ENCODE data around the gene SERF2. TPM values are rescaled to one million over a fixed set of nuclear protein-coding genes. Genes with fewer than 3 reads are reported as not detected.
A peak's percentile ranks its signal among the peaks of the same experiment; 100 is the strongest.

SERF2 gene
- total RNA-seq, 6 experiments from 2014 or later, result 454 to 694 (median 611) TPM

DNA sequence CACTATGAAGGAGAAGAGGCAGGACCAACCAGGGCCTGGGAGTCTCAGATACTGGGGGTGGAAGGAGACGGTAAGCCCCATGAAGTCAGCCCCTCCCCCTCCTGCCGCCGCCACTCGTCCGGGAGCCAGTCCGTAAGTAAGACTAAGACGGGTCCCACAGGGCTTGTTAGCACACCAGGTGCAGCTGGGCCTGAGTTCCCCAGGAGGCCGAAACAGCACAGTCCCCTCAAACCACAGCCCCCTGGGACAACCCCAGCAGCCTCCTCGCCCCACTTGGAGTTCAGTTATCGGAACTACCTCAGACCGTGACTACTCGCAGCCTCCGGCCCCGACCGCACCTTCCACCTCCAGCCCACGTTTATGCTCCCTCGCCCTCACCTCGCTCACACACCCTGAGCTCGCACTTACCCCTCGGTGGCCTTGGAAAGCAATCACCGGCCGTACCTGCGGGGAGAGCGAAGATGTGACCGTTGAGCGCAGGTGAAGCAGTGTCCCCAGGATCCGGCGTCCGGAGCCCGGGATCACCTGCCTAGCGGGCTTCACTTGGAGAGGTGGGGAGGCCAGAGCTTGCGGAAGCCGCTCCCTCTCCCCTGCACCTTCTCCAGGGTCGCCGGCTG is 15.9 kb upstream of the SERF2 start:
- H3K4me3 ChIP-seq, result peak overlapping the region; percentile 54 to 69 (median 63)
- intact Hi-C loops (cut with DNase I), result no loop called here
- ATAC-seq, result peak; percentile 2 to 19 (median 8)
- peak overlapping the region; percentile 74 to 81 (median 80) for H3K27ac ChIP-seq
- H3K27me3 ChIP-seq, result no peaks in the 10 kb centered on the region
- TF ChIP-seq, protein P1, sequence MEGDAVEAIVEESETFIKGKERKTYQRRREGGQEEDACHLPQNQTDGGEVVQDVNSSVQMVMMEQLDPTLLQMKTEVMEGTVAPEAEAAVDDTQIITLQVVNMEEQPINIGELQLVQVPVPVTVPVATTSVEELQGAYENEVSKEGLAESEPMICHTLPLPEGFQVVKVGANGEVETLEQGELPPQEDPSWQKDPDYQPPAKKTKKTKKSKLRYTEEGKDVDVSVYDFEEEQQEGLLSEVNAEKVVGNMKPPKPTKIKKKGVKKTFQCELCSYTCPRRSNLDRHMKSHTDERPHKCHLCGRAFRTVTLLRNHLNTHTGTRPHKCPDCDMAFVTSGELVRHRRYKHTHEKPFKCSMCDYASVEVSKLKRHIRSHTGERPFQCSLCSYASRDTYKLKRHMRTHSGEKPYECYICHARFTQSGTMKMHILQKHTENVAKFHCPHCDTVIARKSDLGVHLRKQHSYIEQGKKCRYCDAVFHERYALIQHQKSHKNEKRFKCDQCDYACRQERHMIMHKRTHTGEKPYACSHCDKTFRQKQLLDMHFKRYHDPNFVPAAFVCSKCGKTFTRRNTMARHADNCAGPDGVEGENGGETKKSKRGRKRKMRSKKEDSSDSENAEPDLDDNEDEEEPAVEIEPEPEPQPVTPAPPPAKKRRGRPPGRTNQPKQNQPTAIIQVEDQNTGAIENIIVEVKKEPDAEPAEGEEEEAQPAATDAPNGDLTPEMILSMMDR (IDR thresholded peaks at IDR 0.05), result no peak
- TF ChIP-seq POLR2A (IDR thresholded peaks at IDR 0.05), result no peak
- DNase-seq, result peak in 2 of 3 donors; percentile 58
- WGBS (ENCODE audit: insufficient coverage, low coverage, low lambda C conversion rate, missing lambda C conversion rate), result 11% methylated on average over 22 of the region's 35 CpGs
- no peaks in the 10 kb centered on the region for H3K9me3 ChIP-seq
- H3K4me1 ChIP-seq, result peaks cover 0 to 7% (median 2%) of the 10 kb centered on the region in 4 donors
- peaks cover 8 to 26% (median 20%) of the 10 kb centered on the region in 4 donors for H3K36me3 ChIP-seq

DNA sequence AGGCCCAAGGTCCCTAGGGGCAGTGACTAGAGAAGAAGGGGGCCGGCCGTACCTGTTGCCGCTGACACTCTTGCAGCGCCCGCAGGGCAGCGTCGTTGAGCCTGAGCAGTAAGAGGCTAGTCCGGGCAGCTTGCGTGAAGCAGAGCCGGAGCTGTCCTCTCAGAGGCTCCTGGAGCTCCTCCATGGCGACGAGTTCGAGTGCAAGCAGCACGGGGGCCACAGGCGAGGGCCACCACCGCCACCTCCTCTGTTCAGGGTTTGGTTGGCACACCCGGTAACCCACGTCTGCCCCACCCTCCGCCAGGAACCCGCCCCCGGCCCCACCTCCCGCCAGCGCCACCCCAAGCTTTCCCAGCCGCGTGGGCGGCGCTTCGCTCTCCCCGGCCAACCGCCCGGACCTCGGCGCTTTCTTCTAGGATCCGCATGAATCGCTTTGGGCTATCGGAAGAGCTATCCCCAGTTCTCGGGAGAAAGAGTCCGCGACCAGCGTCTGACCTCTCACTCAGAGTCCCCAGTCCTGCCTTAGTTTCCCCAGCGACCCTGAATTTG is 15.3 kb upstream of the SERF2 start, which contains the start of gene ELL3:
Gene ELL3 (minus strand): TSS at position 249 of the 549 bp plus-strand sequence. CDS start 65 bp downstream, at position 184.
- no peaks in the 10 kb centered on the region for H3K9me3 ChIP-seq
- H3K27ac ChIP-seq, result peak within 1 kb of the TSS; percentile 74 to 81 (median 80)
- TF ChIP-seq POLR2A (IDR thresholded peaks at IDR 0.05), result peak; percentile 32
- TF ChIP-seq, protein P1 (IDR thresholded peaks at IDR 0.05), result no peak
- H3K4me3 ChIP-seq, result peak within 1 kb of the TSS; percentile 54 to 69 (median 63)
- peaks cover 5 to 21% (median 15%) of the 10 kb centered on the region in 4 donors for H3K36me3 ChIP-seq
- H3K27me3 ChIP-seq, result no peaks in the 10 kb centered on the region
- 0% methylated on average over 1 of the region's 41 CpGs for WGBS (ENCODE audit: insufficient coverage, low coverage, low lambda C conversion rate, missing lambda C conversion rate)
- ATAC-seq (peak; percentile 82 to 91 (median 84)), DNase-seq (peak; percentile 89 to 90 (median 89))
- intact Hi-C loops (cut with DNase I), result no loop called here
- peaks cover 0 to 7% (median 2%) of the 10 kb centered on the region in 4 donors for H3K4me1 ChIP-seq

DNA sequence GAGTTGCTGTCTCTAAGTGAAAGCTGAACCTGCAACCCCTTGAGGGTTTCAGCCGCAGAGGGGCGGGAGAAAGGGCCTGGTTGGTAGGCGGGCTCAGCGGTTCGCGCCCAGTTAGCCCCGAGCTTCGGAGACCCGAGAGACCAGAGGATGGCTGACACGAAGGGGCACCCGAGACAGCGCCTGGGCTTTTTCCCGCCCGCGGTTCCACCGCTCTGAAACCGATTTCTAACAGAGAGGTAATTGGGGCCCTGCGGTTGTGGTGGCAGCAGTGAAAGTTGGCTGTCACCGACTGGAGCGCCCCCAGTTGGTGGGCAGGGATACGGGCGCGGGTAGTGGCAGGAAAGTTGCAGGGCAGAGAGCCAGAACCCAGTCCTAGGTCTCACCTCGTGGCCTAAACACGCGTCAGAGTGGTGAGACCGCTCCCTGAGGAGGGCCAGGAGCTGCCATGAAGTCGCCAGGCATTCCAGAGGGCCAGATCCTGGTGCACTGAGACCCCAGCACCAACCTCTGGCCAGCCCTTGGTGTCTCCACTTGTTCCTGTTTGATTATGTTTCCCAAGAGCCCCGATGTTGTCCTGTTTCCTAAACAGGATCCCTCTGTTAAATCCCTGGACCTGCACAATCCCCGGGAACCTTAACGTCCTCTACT is 14.7 kb upstream of the SERF2 start:
- ATAC-seq, result peak; percentile 72 to 83 (median 80)
- peaks cover 0 to 7% (median 2%) of the 10 kb centered on the region in 4 donors for H3K4me1 ChIP-seq
- no peaks in the 10 kb centered on the region for H3K9me3 ChIP-seq
- TF ChIP-seq, protein P1 (IDR thresholded peaks at IDR 0.05), result peak; percentile 63 to 81 (median 80)
- TF ChIP-seq POLR2A (IDR thresholded peaks at IDR 0.05), result no peak
- peak; percentile 87 to 90 (median 88) for DNase-seq
- no peaks in the 10 kb centered on the region for H3K27me3 ChIP-seq
- H3K27ac ChIP-seq, result peak overlapping the region; percentile 74 to 81 (median 80)
- intact Hi-C loops (cut with DNase I), result no loop called here
- 0% methylated on average over 7 of the region's 31 CpGs for WGBS (ENCODE audit: insufficient coverage, low coverage, low lambda C conversion rate, missing lambda C conversion rate)
- H3K36me3 ChIP-seq, result peaks cover 4 to 15% (median 9%) of the 10 kb centered on the region in 4 donors
- peak overlapping the region; percentile 54 to 69 (median 63) for H3K4me3 ChIP-seq

DNA sequence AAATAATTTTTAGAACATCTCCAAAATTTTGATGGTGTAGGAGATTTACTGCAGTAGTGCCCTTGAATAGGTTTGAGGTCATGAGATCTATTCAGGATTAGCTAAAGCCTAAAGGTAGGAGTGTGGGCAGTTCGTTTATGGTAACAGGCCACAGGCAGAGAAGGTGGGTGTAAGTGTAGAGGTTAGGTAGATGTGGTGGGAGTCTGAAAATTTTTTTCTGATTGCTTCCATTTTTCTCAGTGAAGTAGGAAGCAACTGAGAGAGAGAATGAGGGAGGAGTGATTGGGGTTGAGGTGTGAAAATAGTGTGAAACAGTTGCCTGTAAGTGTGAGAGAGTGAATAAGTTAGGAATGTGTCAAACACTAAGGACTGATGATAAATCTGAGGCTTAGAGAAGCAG is 13.1 kb upstream of the SERF2 start:
- DNase-seq (no peak), ATAC-seq (no peak)
- intact Hi-C loops (cut with DNase I), result no loop called here
- TF ChIP-seq, protein P1 (IDR thresholded peaks at IDR 0.05), result no peak
- TF ChIP-seq POLR2A (IDR thresholded peaks at IDR 0.05), result no peak
- H3K36me3 ChIP-seq, result no peaks in the 10 kb centered on the region
- H3K27me3 ChIP-seq, result no peaks in the 10 kb centered on the region
- no peaks in the 10 kb centered on the region for H3K9me3 ChIP-seq
- 82% methylated on average over 1 of the region's 1 CpG for WGBS (ENCODE audit: insufficient coverage, low coverage, low lambda C conversion rate, missing lambda C conversion rate)
- no peak overlapping the region for H3K4me3 ChIP-seq
- H3K4me1 ChIP-seq, result peaks cover 0 to 7% (median 2%) of the 10 kb centered on the region in 4 donors
- H3K27ac ChIP-seq, result no peak overlapping the region
